OCI-LY1 (cell line): Measurements from ENCODE around the gene ASIC4.

ENCODE experiments used
- H2AFZ ChIP-seq: fragments of 200-600 bp; sonication (generic), shearing (Covaris generic); 2 replicates; pipeline ENCODE4 v1.6.0; 2014; ENCODE audit warnings: antibody characterized with exemption, mild to moderate bottlenecking, low read length
- H3F3A ChIP-seq: fragments of 200-600 bp; sonication (generic), shearing (Covaris generic); 2 replicates; pipeline ENCODE4 v1.6.0; 2014; ENCODE audit warnings: mild to moderate bottlenecking, antibody characterized with exemption, low read length, moderate library complexity; ENCODE audit not compliant: insufficient read depth
- H3K27ac ChIP-seq: fragments of 200-600 bp; sonication (generic); 2 replicates; pipeline ENCODE4 v1.5.1; 2014; ENCODE audit warnings: low read length, mixed run types, mild to moderate bottlenecking, low read depth; ENCODE audit not compliant: poor library complexity, severe bottlenecking
- H3K27me3 ChIP-seq: fragments of 200-600 bp; sonication (generic); 2 replicates; pipeline ENCODE4 v1.6.0; 2014; ENCODE audit warnings: antibody characterized with exemption, mild to moderate bottlenecking, low read length, moderate library complexity; ENCODE audit not compliant: insufficient read depth
- H3K36me3 ChIP-seq: fragments of 200-600 bp; sonication (generic); 2 replicates; pipeline ENCODE4 v1.6.1; 2014; ENCODE audit warnings: mild to moderate bottlenecking, antibody characterized with exemption, low read length, moderate library complexity, mixed read lengths; ENCODE audit not compliant: insufficient read depth
- H3K4me1 ChIP-seq: fragments of 200-600 bp; sonication (generic); 2 replicates; pipeline ENCODE4 v1.5.1; 2014; ENCODE audit warnings: mild to moderate bottlenecking, low read length, moderate library complexity; ENCODE audit not compliant: insufficient read depth, severe bottlenecking
- H3K4me2 ChIP-seq: fragments of 200-600 bp; sonication (generic), shearing (Covaris generic); 2 replicates; pipeline ENCODE4 v1.6.1; 2014; ENCODE audit warnings: low read length
- H3K4me3 ChIP-seq: fragments of 200-600 bp; sonication (generic); 2 replicates; pipeline ENCODE4 v1.5.1; 2014; ENCODE audit warnings: low read length, low read depth, mild to moderate bottlenecking, mixed read lengths; ENCODE audit not compliant: poor library complexity, severe bottlenecking
- H3K79me2 ChIP-seq: fragments of 200-600 bp; shearing (Covaris generic); 2 replicates; pipeline ENCODE4 v1.6.1; 2016; ENCODE audit warnings: mixed run types, low read length, mixed read lengths; ENCODE audit not compliant: insufficient read depth
- H3K9ac ChIP-seq: fragments of 200-600 bp; sonication (generic), shearing (Covaris generic); 2 replicates; pipeline ENCODE4 v1.6.1; 2014; ENCODE audit warnings: mild to moderate bottlenecking, low read length, mixed read lengths
- H3K9me2 ChIP-seq: fragments of 200-600 bp; sonication (generic), shearing (Covaris generic); 2 replicates; pipeline ENCODE4 v1.6.1; 2014; ENCODE audit warnings: low read depth, mild to moderate bottlenecking, low read length, mixed read lengths
- H3K9me3 ChIP-seq: fragments of 200-600 bp; shearing (Covaris generic); 2 replicates; pipeline ENCODE4 v1.6.1; 2014; ENCODE audit warnings: low read length, mixed read lengths
- H4K20me1 ChIP-seq: fragments of 200-600 bp; sonication (generic), shearing (Covaris generic); 2 replicates; pipeline ENCODE4 v1.6.0; 2016; ENCODE audit warnings: mild to moderate bottlenecking, low read length; ENCODE audit not compliant: insufficient read depth
- CTCF ChIP-seq: fragments of 200-600 bp; sonication (generic), shearing (Covaris generic); IDR thresholded peaks from 2 replicates; pipeline ENCODE4 v1.5.1; 2017; ENCODE audit warnings: mild to moderate bottlenecking, antibody characterized with exemption, low read length, moderate library complexity, mixed read lengths
- EZH2 ChIP-seq: fragments of 200-600 bp; sonication (generic), shearing (Covaris generic); IDR thresholded peaks from 2 replicates; pipeline ENCODE4 v1.8.0; 2017; ENCODE audit warnings: borderline replicate concordance, mixed run types, mild to moderate bottlenecking, antibody characterized with exemption, low read length, moderate library complexity, mixed read lengths

The ASIC4 gene

DNA sequence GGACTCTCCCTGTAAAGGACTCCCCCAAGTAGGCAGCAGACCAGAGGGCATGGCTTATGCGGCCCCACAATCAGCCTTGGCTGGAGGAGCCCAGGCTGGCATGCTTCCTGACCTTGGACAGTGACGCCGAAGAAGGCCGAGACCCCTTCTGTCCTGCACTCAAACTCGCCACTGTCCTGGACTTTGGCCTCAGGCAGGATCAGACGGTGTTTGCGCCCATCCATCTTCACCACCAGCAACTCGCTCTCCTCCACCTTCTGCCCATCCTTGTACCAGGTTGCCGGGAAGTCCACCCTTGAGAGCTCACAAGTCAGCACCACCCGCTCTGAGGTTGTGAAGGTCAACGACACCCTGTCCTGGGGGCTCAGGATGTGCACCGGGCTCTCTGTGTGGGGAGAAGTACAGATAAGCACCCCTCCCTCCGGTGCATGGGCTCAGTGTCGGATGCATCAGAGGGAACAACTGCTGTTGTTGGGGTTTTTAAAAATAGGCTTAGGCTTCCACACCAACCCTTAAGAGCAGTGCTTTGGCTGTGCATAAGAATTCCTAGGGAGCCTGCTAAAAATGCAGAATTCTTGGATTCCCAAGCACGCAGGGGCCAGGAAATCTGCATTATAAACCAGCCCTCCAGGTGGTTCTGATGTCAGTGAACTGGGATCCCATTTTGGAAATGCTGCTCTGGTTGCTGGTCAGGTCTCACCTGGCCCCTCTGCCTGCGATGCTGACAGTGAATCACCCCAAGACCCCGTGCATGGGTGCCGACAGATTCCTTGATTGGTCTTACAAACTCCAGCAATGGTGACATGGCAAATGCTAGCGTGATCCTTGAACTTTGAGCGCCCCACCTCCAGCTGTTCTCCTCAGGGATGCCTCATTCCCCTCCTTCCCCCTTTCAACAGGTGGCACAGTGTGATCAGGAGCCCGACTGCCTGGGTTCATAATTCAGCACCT, 51.1 kb downstream of the ASIC4 start:
- H3K27ac ChIP-seq: no peak overlapping the region
- H3K4me2 ChIP-seq: no peak overlapping the region
- peaks cover 3% of the 10 kb centered on the region; the same call in 1 of the 2 replicates for H3K27me3 ChIP-seq
- no peaks in the 10 kb centered on the region for H3K36me3 ChIP-seq
- H3F3A ChIP-seq: no peaks in the 10 kb centered on the region
- H3K9me3 ChIP-seq: no peaks in the 10 kb centered on the region
- TF ChIP-seq EZH2 (no peak), CTCF (no peak)
- no peaks in the 10 kb centered on the region for H3K4me1 ChIP-seq
- no peaks in the 10 kb centered on the region for H3K9me2 ChIP-seq
- no peak overlapping the region for H3K9ac ChIP-seq
- H2AFZ ChIP-seq: no peak overlapping the region
- H4K20me1 ChIP-seq: no peaks in the 10 kb centered on the region
- no peaks in the 10 kb centered on the region for H3K79me2 ChIP-seq
- no peak overlapping the region for H3K4me3 ChIP-seq

- Histone ChIP-seq H3K9me2 (no peaks in the 10 kb centered on the region), H3K9ac (no peak overlapping the region), H2AFZ (no peak overlapping the region), H3K27ac (no peak overlapping the region), H3K9me3 (no peaks in the 10 kb centered on the region), H3K36me3 (no peaks in the 10 kb centered on the region), H3K4me3 (no peak overlapping the region), H3K4me1 (no peaks in the 10 kb centered on the region), H3K4me2 (no peak overlapping the region), H3K79me2 (no peaks in the 10 kb centered on the region), H4K20me1 (no peaks in the 10 kb centered on the region), H3F3A (no peaks in the 10 kb centered on the region), H3K27me3 (peaks cover 3% of the 10 kb centered on the region; the same call in 1 of the 2 replicates)
- TF ChIP-seq CTCF (no peak), EZH2 (no peak)
Observed at GRCh38 chr2:219566640-219567039, 52.4 kb downstream of the ASIC4 start.

- H3K9me3 ChIP-seq: no peaks in the 10 kb centered on the region
- no peak overlapping the region for H2AFZ ChIP-seq
- H3K27ac ChIP-seq: no peak overlapping the region
- H3F3A ChIP-seq: no peaks in the 10 kb centered on the region
- H3K79me2 ChIP-seq: no peaks in the 10 kb centered on the region
- no peak overlapping the region for H3K9ac ChIP-seq
- no peaks in the 10 kb centered on the region for H3K36me3 ChIP-seq
- no peaks in the 10 kb centered on the region for H3K9me2 ChIP-seq
- H3K4me3 ChIP-seq: no peak overlapping the region
- H3K4me1 ChIP-seq: no peaks in the 10 kb centered on the region
- peaks cover 3% of the 10 kb centered on the region; the same call in 1 of the 2 replicates for H3K27me3 ChIP-seq
- TF ChIP-seq EZH2: no peak
- TF ChIP-seq CTCF: no peak
- no peak overlapping the region for H3K4me2 ChIP-seq
- H4K20me1 ChIP-seq: no peaks in the 10 kb centered on the region
Observed at GRCh38 chr2:219567131-219567530, 52.8 kb downstream of the ASIC4 start.
